OCI-LY3 (cell line): ENCODE results near the gene CCL4.

Source experiments
- CTCF ChIP-seq: fragments of 200-600, 300-600 bp; sonication (generic); IDR thresholded peaks from 2 replicates; pipeline ENCODE4 v1.5.1; 2014; ENCODE audit warnings: antibody characterized with exemption, low read length, low read depth
- EZH2phosphoT487 ChIP-seq: fragments of 200-600 bp; shearing (Covaris generic); IDR thresholded peaks from 2 replicates; pipeline ENCODE4 v1.6.1; 2018; ENCODE audit warnings: antibody characterized with exemption, mixed run types, low read depth

GRCh38 chr17:36130346-36130745 is 26.7 kb downstream of the CCL4 start:
- no peak for TF ChIP-seq CTCF
- TF ChIP-seq EZH2phosphoT487 = no peak
